A549 (cell line): Measurements from ENCODE around the gene IMPA2.

Source experiments
- HDAC2 ChIP-seq: fragments of 200-600 bp; sonication (generic); IDR thresholded peaks from 2 replicates; pipeline ENCODE4 v1.6.1; 2016
- KDM5A ChIP-seq: fragments of 200-600 bp; sonication (generic); IDR thresholded peaks from 2 replicates; pipeline ENCODE4 v1.6.1; 2016; ENCODE audit warnings: antibody characterized with exemption, mild to moderate bottlenecking
- NR3C1 ChIP-seq: fragments of >200 bp; sonication (Bioruptor Twin); formaldehyde crosslinking; IDR thresholded peaks from 3 replicates; pipeline ENCODE4 v1.6.1; 2017
- TF ChIP-seq, protein P1 (sequence below): fragments of >200 bp; sonication (Bioruptor Twin); formaldehyde crosslinking; IDR thresholded peaks from 3 replicates; pipeline ENCODE4 v1.5.1; 2016

DNA sequence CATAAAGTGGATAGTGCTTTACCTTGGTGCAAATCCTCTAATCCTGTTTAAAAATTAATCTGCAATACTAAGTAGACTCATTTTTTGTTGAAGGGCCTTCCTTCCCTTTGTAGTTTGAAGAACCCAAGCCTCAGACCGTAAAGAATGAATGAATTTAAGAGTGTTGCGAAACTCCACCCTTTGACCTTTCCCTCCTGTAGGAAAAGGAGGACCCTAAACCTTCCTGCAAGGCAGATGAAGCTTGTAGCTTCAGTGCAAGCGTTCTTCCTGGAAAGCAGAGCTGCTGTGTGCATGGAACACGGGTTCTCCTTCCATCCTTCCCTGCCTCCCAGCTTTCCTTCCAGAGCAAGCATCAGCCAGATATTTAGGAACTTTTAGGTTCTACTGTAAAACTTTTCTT lies 1.7 kb downstream of the IMPA2 start:
- TF ChIP-seq, protein P1, sequence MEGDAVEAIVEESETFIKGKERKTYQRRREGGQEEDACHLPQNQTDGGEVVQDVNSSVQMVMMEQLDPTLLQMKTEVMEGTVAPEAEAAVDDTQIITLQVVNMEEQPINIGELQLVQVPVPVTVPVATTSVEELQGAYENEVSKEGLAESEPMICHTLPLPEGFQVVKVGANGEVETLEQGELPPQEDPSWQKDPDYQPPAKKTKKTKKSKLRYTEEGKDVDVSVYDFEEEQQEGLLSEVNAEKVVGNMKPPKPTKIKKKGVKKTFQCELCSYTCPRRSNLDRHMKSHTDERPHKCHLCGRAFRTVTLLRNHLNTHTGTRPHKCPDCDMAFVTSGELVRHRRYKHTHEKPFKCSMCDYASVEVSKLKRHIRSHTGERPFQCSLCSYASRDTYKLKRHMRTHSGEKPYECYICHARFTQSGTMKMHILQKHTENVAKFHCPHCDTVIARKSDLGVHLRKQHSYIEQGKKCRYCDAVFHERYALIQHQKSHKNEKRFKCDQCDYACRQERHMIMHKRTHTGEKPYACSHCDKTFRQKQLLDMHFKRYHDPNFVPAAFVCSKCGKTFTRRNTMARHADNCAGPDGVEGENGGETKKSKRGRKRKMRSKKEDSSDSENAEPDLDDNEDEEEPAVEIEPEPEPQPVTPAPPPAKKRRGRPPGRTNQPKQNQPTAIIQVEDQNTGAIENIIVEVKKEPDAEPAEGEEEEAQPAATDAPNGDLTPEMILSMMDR, result no peak
- TF ChIP-seq NR3C1, result no peak
- TF ChIP-seq KDM5A, result no peak
- no peak for TF ChIP-seq HDAC2
